ENCODE measurements around the gene PTPRN2. TPM values are rescaled to one million over a fixed set of nuclear protein-coding genes. Genes with fewer than 3 reads are reported as not detected.
"Not testable (repeated sequence)": the region's sequence is repeated elsewhere in the genome, so short reads cannot be mapped to it uniquely, and the experiment has no call there.

The PTPRN2 gene
- polyA plus RNA-seq, 2 donors: 0.37 to 0.40 TPM

DNA sequence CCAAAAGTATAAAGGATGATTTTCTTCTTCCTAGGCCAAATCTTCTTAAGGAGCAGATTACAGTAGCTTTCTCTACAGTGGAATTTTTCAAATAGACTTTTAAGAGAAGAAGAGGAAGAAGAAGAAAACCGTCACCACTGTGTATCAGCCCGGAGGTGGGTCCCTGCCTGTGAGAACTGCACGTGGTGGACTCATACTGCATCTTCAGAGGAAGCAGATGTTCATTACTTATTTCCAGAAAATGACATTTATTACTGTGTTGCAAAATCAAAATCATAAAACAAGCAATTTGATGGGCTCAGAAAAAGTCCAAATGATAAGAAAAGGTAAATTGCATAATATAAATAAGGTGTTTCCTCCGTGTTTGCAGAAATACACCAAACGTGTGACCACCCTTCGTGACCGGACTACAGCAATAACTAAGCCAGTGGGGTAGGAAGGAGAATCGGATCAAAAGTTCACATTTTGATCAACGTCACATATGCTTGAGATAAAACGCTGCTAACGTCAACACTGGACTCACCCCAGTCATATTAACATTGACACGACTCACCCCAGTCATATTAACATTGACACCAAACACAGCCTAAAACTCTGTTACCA lies 179.2 kb downstream of the PTPRN2 start:
- Histone ChIP-seq H3K4me3 (ENCODE audit: low read depth in 1 of 2, low read length in 2 of 2) (no peak overlapping the region), H3K36me3 (ENCODE audit: control insufficient read depth in 2 of 2, insufficient read depth in 2 of 2, low read length in 1 of 2) (no peaks in the 10 kb centered on the region), H3K9me3 (ENCODE audit: control insufficient read depth in 2 of 2, insufficient read depth in 1 of 2, low read depth in 1 of 2, low read length in 1 of 2) (peaks cover 0 to under 1% of the 10 kb centered on the region in 2 donors), H3K4me1 (ENCODE audit: control insufficient read depth in 2 of 2, insufficient read depth in 2 of 2, low read length in 1 of 2) (peaks cover 0 to 7% of the 10 kb centered on the region in 2 donors), H3K27me3 (ENCODE audit: control insufficient read depth in 1 of 2, insufficient read depth in 2 of 2, low read length in 2 of 2) (no peaks in the 10 kb centered on the region), H3K27ac (ENCODE audit: low read depth in 2 of 2, low read length in 1 of 2) (no peak overlapping the region)
- 59 to 64% methylated on average over 12 of the region's 12 CpGs for WGBS, 2 donors

DNA sequence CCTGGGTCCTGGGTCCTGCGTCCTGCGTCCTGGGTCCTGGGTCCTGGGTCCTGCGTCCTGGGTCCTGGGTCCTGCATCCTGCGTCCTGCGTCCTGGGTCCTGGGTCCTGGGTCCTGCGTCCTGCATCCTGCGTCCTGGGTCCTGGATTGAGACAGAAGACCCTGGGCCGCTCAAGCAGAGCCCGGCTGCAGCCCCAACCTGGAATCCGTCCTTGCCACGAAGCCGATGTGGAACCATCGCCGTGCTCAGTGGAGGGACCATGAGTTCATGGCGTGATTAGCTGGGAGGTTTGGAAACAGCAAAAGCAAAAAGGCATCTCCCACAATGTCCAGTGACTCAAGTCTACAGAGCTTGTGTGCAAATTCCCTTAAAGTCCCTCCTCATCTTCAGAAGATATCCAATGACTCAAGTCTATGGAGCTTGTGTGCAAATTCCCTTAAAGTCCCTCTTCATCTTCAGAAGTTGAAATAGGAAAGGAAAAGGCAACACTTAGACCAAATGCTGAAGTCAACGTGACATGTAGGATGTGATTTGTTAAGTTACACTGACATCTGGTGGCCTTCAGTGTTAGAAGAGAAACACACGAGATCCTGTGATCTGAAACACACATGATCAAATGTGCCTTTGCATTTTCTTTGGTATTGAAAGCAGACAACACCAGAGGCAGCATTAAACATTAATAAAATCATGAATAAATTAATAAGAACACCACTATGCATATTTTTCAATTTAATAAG lies 179.9 kb downstream of the PTPRN2 start:
- Histone ChIP-seq H3K27ac (ENCODE audit: low read depth in 2 of 2, low read length in 1 of 2) (no peak overlapping the region), H3K4me1 (ENCODE audit: control insufficient read depth in 2 of 2, insufficient read depth in 2 of 2, low read length in 1 of 2) (peaks cover 0 to 11% of the 10 kb centered on the region in 2 donors), H3K9me3 (ENCODE audit: control insufficient read depth in 2 of 2, insufficient read depth in 1 of 2, low read depth in 1 of 2, low read length in 1 of 2) (peaks cover 0 to 3% of the 10 kb centered on the region in 2 donors), H3K36me3 (ENCODE audit: control insufficient read depth in 2 of 2, insufficient read depth in 2 of 2, low read length in 1 of 2) (no peaks in the 10 kb centered on the region), H3K27me3 (ENCODE audit: control insufficient read depth in 1 of 2, insufficient read depth in 2 of 2, low read length in 2 of 2) (no peaks in the 10 kb centered on the region), H3K4me3 (ENCODE audit: low read depth in 1 of 2, low read length in 2 of 2) (no peak overlapping the region)
- 75 to 79% methylated on average over 15 to 17 of the region's 17 CpGs for WGBS, 2 donors

DNA sequence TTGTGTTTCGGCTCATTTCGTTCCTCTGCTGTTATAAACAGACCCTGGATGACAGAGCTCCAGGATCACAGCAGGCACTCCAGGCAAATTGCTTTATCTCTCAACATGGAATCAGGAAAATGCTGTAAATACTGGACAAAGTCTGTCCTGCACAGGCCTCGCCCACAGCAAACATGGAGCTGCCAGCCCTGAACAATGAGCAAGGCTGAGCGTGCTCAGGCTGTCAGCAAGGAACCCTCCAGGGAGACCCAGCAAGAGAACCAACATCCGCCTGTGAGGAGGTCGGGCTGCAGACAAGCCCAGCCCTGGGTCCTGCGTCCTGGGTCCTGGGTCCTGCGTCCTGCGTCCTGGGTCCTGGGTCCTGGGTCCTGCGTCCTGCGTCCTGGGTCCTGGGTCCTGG lies 180.8 kb downstream of the PTPRN2 start:
- 70 to 72% methylated on average over 6 to 11 of the region's 11 CpGs for WGBS, 2 donors
- peaks cover 0 to 13% of the 10 kb centered on the region in 2 donors for H3K4me1 ChIP-seq (ENCODE audit: control insufficient read depth in 2 of 2, insufficient read depth in 2 of 2, low read length in 1 of 2)
- no peak overlapping the region for H3K27ac ChIP-seq (ENCODE audit: low read depth in 2 of 2, low read length in 1 of 2)
- no peak overlapping the region for H3K4me3 ChIP-seq (ENCODE audit: low read depth in 1 of 2, low read length in 2 of 2)
- no peaks in the 10 kb centered on the region for H3K27me3 ChIP-seq (ENCODE audit: control insufficient read depth in 1 of 2, insufficient read depth in 2 of 2, low read length in 2 of 2)
- peaks cover 0 to 3% of the 10 kb centered on the region in 2 donors for H3K9me3 ChIP-seq (ENCODE audit: control insufficient read depth in 2 of 2, insufficient read depth in 1 of 2, low read depth in 1 of 2, low read length in 1 of 2)
- no peaks in the 10 kb centered on the region for H3K36me3 ChIP-seq (ENCODE audit: control insufficient read depth in 2 of 2, insufficient read depth in 2 of 2, low read length in 1 of 2)

DNA sequence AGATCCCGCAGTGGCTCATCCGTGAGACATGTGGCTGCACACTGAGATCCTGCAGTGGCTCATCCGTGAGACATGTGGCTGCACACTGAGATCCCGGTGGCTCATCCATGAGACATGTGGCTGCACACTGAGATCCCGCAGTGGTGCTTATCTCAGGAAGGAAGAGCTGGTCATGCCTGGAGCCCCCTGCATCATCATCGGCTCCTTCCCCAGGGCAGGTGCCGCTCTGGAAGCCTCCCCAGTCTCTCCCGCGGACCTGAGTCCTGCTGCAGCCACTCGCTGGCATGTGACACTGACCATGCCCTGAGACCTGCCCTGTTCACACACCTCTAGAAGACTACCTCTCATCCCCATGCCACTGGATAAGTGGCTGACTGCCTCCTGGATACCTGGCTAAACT lies 181.3 kb downstream of the PTPRN2 start:
- Histone ChIP-seq H3K27ac (ENCODE audit: low read depth in 2 of 2, low read length in 1 of 2) (no peak overlapping the region), H3K27me3 (ENCODE audit: control insufficient read depth in 1 of 2, insufficient read depth in 2 of 2, low read length in 2 of 2) (no peaks in the 10 kb centered on the region), H3K4me1 (ENCODE audit: control insufficient read depth in 2 of 2, insufficient read depth in 2 of 2, low read length in 1 of 2) (peaks cover 0 to 13% of the 10 kb centered on the region in 2 donors), H3K9me3 (ENCODE audit: control insufficient read depth in 2 of 2, insufficient read depth in 1 of 2, low read depth in 1 of 2, low read length in 1 of 2) (peaks cover 0 to 3% of the 10 kb centered on the region in 2 donors), H3K36me3 (ENCODE audit: control insufficient read depth in 2 of 2, insufficient read depth in 2 of 2, low read length in 1 of 2) (no peaks in the 10 kb centered on the region), H3K4me3 (ENCODE audit: low read depth in 1 of 2, low read length in 2 of 2) (no peak overlapping the region)
- 92 to 93% methylated on average over 10 of the region's 10 CpGs for WGBS, 2 donors

DNA sequence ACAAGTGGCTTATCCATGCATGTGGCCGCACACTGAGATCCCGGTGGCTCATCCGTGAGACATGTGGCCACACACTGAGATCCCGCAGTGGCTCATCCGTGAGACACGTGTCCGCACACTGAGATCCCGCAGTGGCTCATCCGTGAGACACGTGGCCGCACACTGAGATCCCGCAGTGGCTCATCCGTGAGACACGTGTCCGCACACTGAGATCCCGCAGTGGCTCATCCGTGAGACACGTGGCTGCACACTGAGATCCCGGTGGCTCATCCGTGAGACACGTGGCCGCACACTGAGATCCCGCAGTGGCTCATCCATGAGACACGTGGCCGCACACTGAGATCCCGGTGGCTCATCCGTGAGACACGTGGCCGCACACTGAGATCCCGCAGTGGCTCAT lies 181.9 kb downstream of the PTPRN2 start:
- peaks cover 0 to 13% of the 10 kb centered on the region in 2 donors for H3K4me1 ChIP-seq (ENCODE audit: control insufficient read depth in 2 of 2, insufficient read depth in 2 of 2, low read length in 1 of 2)
- H3K27me3 ChIP-seq (ENCODE audit: control insufficient read depth in 1 of 2, insufficient read depth in 2 of 2, low read length in 2 of 2); H3K9me3 ChIP-seq (ENCODE audit: control insufficient read depth in 2 of 2, insufficient read depth in 1 of 2, low read depth in 1 of 2, low read length in 1 of 2); H3K36me3 ChIP-seq (ENCODE audit: control insufficient read depth in 2 of 2, insufficient read depth in 2 of 2, low read length in 1 of 2); H3K27ac ChIP-seq (ENCODE audit: low read depth in 2 of 2, low read length in 1 of 2); H3K4me3 ChIP-seq (ENCODE audit: low read depth in 1 of 2, low read length in 2 of 2): not testable (repeated sequence)
- 96% methylated on average over 24 to 30 of the region's 30 CpGs for WGBS, 2 donors

DNA sequence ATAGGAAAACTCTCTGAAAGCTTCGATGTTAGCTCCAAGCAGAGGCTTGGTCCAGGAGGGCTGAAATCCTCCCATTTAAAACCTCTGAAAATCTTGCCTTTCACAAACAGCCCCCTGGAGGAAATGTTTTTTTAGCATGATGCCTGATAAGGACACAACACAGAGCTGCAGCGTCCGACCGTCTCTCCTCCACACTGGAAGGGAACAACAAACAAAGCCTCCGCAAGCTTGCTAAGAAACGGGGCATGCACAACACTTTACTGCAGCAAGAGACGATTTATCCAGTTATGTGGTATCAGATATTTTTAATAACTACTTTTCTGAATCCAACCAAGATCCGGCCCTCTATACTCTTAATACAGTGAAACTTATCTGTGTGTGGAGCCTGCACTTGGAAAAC lies 182.3 kb downstream of the PTPRN2 start:
- Histone ChIP-seq H3K27me3 (ENCODE audit: control insufficient read depth in 1 of 2, insufficient read depth in 2 of 2, low read length in 2 of 2) (no peaks in the 10 kb centered on the region), H3K36me3 (ENCODE audit: control insufficient read depth in 2 of 2, insufficient read depth in 2 of 2, low read length in 1 of 2) (no peaks in the 10 kb centered on the region), H3K4me3 (ENCODE audit: low read depth in 1 of 2, low read length in 2 of 2) (no peak overlapping the region), H3K27ac (ENCODE audit: low read depth in 2 of 2, low read length in 1 of 2) (no peak overlapping the region), H3K4me1 (ENCODE audit: control insufficient read depth in 2 of 2, insufficient read depth in 2 of 2, low read length in 1 of 2) (peaks cover 0 to 13% of the 10 kb centered on the region in 2 donors), H3K9me3 (ENCODE audit: control insufficient read depth in 2 of 2, insufficient read depth in 1 of 2, low read depth in 1 of 2, low read length in 1 of 2) (peaks cover 0 to 3% of the 10 kb centered on the region in 2 donors)
- WGBS, 2 donors: 87% methylated on average over 8 of the region's 8 CpGs

DNA sequence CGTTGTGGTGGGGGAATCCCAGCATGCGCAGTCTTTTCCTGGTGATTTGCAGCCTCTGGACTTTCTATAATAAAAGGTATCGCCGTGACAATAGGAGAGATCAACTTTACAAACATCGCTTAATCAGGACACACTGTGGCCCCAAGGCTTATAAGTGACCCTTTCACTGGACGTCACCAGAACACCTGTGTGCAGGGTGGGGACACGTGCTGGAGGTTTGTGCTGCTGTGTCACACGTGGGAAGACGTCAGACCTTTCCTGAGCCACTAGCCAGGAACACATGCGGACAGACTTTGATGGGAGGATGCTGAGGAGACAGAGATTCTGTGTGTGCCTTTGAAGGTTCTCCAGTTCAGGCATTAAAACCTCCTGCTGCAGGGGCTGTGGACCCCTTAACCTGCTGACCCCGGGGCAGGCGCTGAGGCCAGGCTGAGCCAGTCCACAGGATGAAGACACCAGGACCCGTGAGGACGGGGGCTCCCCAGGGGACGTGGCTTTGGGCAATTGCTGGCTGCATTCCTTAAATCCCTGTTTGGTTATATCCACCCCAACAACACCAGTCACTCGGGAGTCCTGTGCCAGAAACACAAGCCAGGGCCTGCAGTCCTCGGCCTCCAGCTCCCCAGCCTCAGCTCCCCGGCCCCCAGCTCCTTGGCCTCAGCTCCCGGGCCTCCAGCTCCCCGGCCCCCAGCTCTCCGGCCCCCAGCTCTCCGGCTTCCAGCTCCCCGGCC lies 183.4 kb downstream of the PTPRN2 start:
- Histone ChIP-seq H3K9me3 (ENCODE audit: control insufficient read depth in 2 of 2, insufficient read depth in 1 of 2, low read depth in 1 of 2, low read length in 1 of 2) (peaks cover 0 to 6% of the 10 kb centered on the region in 2 donors), H3K4me1 (ENCODE audit: control insufficient read depth in 2 of 2, insufficient read depth in 2 of 2, low read length in 1 of 2) (peaks cover 0 to 13% of the 10 kb centered on the region in 2 donors), H3K36me3 (ENCODE audit: control insufficient read depth in 2 of 2, insufficient read depth in 2 of 2, low read length in 1 of 2) (no peaks in the 10 kb centered on the region), H3K4me3 (ENCODE audit: low read depth in 1 of 2, low read length in 2 of 2) (no peak overlapping the region), H3K27ac (ENCODE audit: low read depth in 2 of 2, low read length in 1 of 2) (no peak overlapping the region), H3K27me3 (ENCODE audit: control insufficient read depth in 1 of 2, insufficient read depth in 2 of 2, low read length in 2 of 2) (no peaks in the 10 kb centered on the region)
- WGBS, 2 donors: 52 to 64% methylated on average over 21 to 23 of the region's 23 CpGs

DNA sequence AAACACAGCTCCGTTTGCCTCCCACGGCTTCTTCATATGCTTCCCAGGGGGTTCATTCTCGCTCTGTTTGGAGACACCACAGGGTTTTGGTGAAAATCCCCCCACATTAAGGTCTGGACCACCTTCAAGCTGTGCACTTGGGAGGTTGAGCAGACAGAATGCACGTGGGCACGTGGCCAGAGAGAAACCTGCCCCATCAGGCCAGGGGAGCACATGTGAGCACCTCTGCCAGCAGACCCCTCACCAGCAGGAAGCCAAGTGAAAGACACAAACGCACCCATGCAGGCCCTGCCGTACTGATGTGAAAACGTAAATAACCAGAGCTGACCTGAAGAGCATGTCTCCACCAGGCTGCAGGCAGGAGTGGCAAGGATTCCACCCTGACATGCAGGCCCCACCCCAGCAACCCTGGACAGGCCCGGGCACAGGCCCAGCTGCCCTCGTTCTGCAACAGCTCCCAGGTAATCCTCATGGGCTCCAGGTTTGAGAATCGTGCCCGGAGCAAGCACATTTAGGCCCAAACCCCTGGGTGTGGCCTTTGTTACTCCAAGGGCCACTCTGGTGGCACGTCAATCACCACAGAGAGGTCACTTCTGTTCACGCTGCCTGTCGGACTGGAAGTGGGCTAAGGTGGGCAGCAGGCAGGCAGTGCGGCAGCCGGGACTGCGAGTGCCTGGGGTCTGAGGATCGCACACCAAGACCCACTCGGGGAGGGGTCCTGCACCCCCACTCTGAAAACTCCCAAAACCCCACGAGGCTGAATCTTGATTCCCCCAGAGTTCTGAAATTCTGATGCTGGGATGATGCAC lies 184.4 kb downstream of the PTPRN2 start:
- Histone ChIP-seq H3K27me3 (ENCODE audit: control insufficient read depth in 1 of 2, insufficient read depth in 2 of 2, low read length in 2 of 2) (no peaks in the 10 kb centered on the region), H3K27ac (ENCODE audit: low read depth in 2 of 2, low read length in 1 of 2) (peak overlapping the region; percentile 37 to 61), H3K36me3 (ENCODE audit: control insufficient read depth in 2 of 2, insufficient read depth in 2 of 2, low read length in 1 of 2) (no peaks in the 10 kb centered on the region), H3K9me3 (ENCODE audit: control insufficient read depth in 2 of 2, insufficient read depth in 1 of 2, low read depth in 1 of 2, low read length in 1 of 2) (peaks cover under 1 to 6% of the 10 kb centered on the region in 2 donors), H3K4me3 (ENCODE audit: low read depth in 1 of 2, low read length in 2 of 2) (no peak overlapping the region), H3K4me1 (ENCODE audit: control insufficient read depth in 2 of 2, insufficient read depth in 2 of 2, low read length in 1 of 2) (peaks cover 0 to 13% of the 10 kb centered on the region in 2 donors)
- 47 to 60% methylated on average over 21 of the region's 21 CpGs for WGBS, 2 donors

DNA sequence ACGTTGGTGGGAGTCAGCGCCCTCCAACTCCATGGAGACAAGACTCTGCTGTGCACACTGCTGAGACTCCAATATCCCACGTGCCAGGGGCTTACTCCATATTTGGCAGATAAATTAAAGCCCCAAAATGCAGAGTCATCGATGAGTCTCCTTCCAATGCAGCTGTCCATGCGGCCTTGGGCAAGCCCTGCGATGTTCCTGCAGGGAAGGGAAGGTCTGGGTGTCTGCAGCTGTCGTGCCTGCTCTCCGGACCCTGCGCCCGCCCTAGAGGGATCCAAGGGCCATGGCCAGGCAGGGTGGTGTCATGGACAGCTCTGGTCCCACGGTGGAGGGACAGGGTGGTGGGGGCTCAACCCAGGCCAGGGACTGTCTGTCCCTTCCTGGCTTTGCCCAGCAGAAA lies 185.2 kb downstream of the PTPRN2 start:
- no peak overlapping the region for H3K27ac ChIP-seq (ENCODE audit: low read depth in 2 of 2, low read length in 1 of 2)
- no peak overlapping the region for H3K4me3 ChIP-seq (ENCODE audit: low read depth in 1 of 2, low read length in 2 of 2)
- H3K27me3 ChIP-seq (ENCODE audit: control insufficient read depth in 1 of 2, insufficient read depth in 2 of 2, low read length in 2 of 2): no peaks in the 10 kb centered on the region
- no peaks in the 10 kb centered on the region for H3K36me3 ChIP-seq (ENCODE audit: control insufficient read depth in 2 of 2, insufficient read depth in 2 of 2, low read length in 1 of 2)
- H3K4me1 ChIP-seq (ENCODE audit: control insufficient read depth in 2 of 2, insufficient read depth in 2 of 2, low read length in 1 of 2): peaks cover 0 to 16% of the 10 kb centered on the region in 2 donors
- 43 to 53% methylated on average over 11 of the region's 11 CpGs for WGBS, 2 donors
- peaks cover 2 to 6% of the 10 kb centered on the region in 2 donors for H3K9me3 ChIP-seq (ENCODE audit: control insufficient read depth in 2 of 2, insufficient read depth in 1 of 2, low read depth in 1 of 2, low read length in 1 of 2)
